ENCODE measurements around the gene FSD1L. TPM values are rescaled to one million over a fixed set of nuclear protein-coding genes. Genes with fewer than 3 reads are reported as not detected.

The FSD1L gene
- total and polyA plus RNA-seq, 2 of the 13 experiments (the other 11 are each of a cell fraction or from before 2014, with no cell fraction given) = 4.1 to 5.1 TPM

GRCh38 chr9:105557804-105558610 is 110.2 kb downstream of the FSD1L start, which contains the start of gene FKTN (continued):
- 0 out of 2 replicates have a peak, but pooled peaks have one; percentile 79 for TF ChIP-seq SATB2 (CRISPR knock-in tag; IDR thresholded peaks at IDR 0.05)
- no peak for TF ChIP-seq ZSCAN9 (CRISPR knock-in tag; IDR thresholded peaks at IDR 0.05; ENCODE audit: borderline replicate concordance)
- no peak for TF ChIP-seq ZNF75D (CRISPR knock-in tag; IDR thresholded peaks at IDR 0.05; ENCODE audit: borderline replicate concordance)
- TF ChIP-seq CSRNP2 (CRISPR knock-in tag; conservative IDR thresholded peaks at IDR 0.05; ENCODE audit: low read depth) = no peak
- no peak for TF ChIP-seq MEIS1 (CRISPR knock-in tag; IDR thresholded peaks at IDR 0.05; ENCODE audit: borderline replicate concordance)
- no peak for TF ChIP-seq ZNF639 (CRISPR knock-in tag; conservative IDR thresholded peaks at IDR 0.05)
- peak; percentile 86 for TF ChIP-seq SAP130 (CRISPR knock-in tag; IDR thresholded peaks at IDR 0.05; ENCODE audit: low read depth)
- TF ChIP-seq FOXK2 (IDR thresholded peaks at IDR 0.05) = no peak
- TF ChIP-seq ARID2 (CRISPR knock-in tag; IDR thresholded peaks at IDR 0.05; ENCODE audit: borderline replicate concordance) = no peak
- TF ChIP-seq GTF2F1 (IDR thresholded peaks at IDR 0.05; ENCODE audit: low read length) = no peak
- TF ChIP-seq DZIP1 (CRISPR knock-in tag; IDR thresholded peaks at IDR 0.05) = no peak
- no peak for TF ChIP-seq MLXIP (CRISPR knock-in tag; IDR thresholded peaks at IDR 0.05; ENCODE audit: borderline replicate concordance)
- TF ChIP-seq CSRNP1 (CRISPR knock-in tag; IDR thresholded peaks at IDR 0.05) = no peak; the same call in 1 of the 2 replicates
- TF ChIP-seq ZNF652 (CRISPR knock-in tag; IDR thresholded peaks at IDR 0.05; ENCODE audit: borderline replicate concordance, low read depth) = no peak; the same call in 1 of the 2 replicates

Data from HepG2 (cell line).